ENCODE data around the gene CTU2.

CTU2 gene

GRCh38 chr16:88719267-88719932 is 13.1 kb downstream of the CTU2 start:
- FAIRE-seq: no peak
- TF ChIP-seq TAF1 (IDR thresholded peaks at IDR 0.05; ENCODE audit: low read depth, low read length) (no peak), SPI1 (IDR thresholded peaks at IDR 0.05; ENCODE audit: low read depth, low read length) (no peak)
- no peak for DNase-seq (ENCODE audit: insufficient read length, low spot score)

GRCh38 chr16:88719933-88720296 is 13.6 kb downstream of the CTU2 start:
- FAIRE-seq: no peak
- TF ChIP-seq POLR2AphosphoS5 (IDR thresholded peaks at IDR 0.05; ENCODE audit: low read depth, low read length): no peak
- TF ChIP-seq POU2F2 (IDR thresholded peaks at IDR 0.05; ENCODE audit: low read depth, low read length): no peak
- no peak for TF ChIP-seq POLR2A (IDR thresholded peaks at IDR 0.05; ENCODE audit: low read depth, low read length)
- no peak for TF ChIP-seq SPI1 (IDR thresholded peaks at IDR 0.05; ENCODE audit: low read depth, low read length)
- no peak for TF ChIP-seq TAF1 (IDR thresholded peaks at IDR 0.05; ENCODE audit: low read depth, low read length)
- TF ChIP-seq PAX5 (IDR thresholded peaks at IDR 0.05; ENCODE audit: insufficient read depth, low read length, severe bottlenecking): no peak
- DNase-seq (ENCODE audit: insufficient read length, low spot score): no peak

- TF ChIP-seq POU2F2 (IDR thresholded peaks at IDR 0.05; ENCODE audit: low read depth, low read length) (no peak), PAX5 (IDR thresholded peaks at IDR 0.05; ENCODE audit: insufficient read depth, low read length, severe bottlenecking) (no peak), SPI1 (IDR thresholded peaks at IDR 0.05; ENCODE audit: low read depth, low read length) (no peak), POLR2AphosphoS5 (IDR thresholded peaks at IDR 0.05; ENCODE audit: low read depth, low read length) (no peak), TAF1 (IDR thresholded peaks at IDR 0.05; ENCODE audit: low read depth, low read length) (no peak), POLR2A (IDR thresholded peaks at IDR 0.05; ENCODE audit: low read depth, low read length) (no peak)
- no peak for FAIRE-seq
Observed at GRCh38 chr16:88720396-88720970, 14.2 kb downstream of the CTU2 start.

GRCh38 chr16:88721236-88721635 is 14.9 kb downstream of the CTU2 start:
- FAIRE-seq (no peak), DNase-seq (ENCODE audit: insufficient read length, low spot score) (no peak)
- TF ChIP-seq POLR2AphosphoS5 (IDR thresholded peaks at IDR 0.05; ENCODE audit: low read depth, low read length) (no peak), TAF1 (IDR thresholded peaks at IDR 0.05; ENCODE audit: low read depth, low read length) (no peak), SPI1 (IDR thresholded peaks at IDR 0.05; ENCODE audit: low read depth, low read length) (no peak), PAX5 (IDR thresholded peaks at IDR 0.05; ENCODE audit: insufficient read depth, low read length, severe bottlenecking) (no peak), POLR2A (IDR thresholded peaks at IDR 0.05; ENCODE audit: low read depth, low read length) (no peak), POU2F2 (IDR thresholded peaks at IDR 0.05; ENCODE audit: low read depth, low read length) (no peak)

More at GRCh38 chr16:88720396-88720970, 14.2 kb downstream of the CTU2 start:
- DNase-seq (ENCODE audit: insufficient read length, low spot score): no peak

GRCh38 chr16:88721815-88722755 is 15.8 kb downstream of the CTU2 start:
- no peak for DNase-seq (ENCODE audit: insufficient read length, low spot score)
- no peak for TF ChIP-seq PAX5 (IDR thresholded peaks at IDR 0.05; ENCODE audit: insufficient read depth, low read length, severe bottlenecking)
- TF ChIP-seq TAF1 (IDR thresholded peaks at IDR 0.05; ENCODE audit: low read depth, low read length): no peak
- TF ChIP-seq SPI1 (IDR thresholded peaks at IDR 0.05; ENCODE audit: low read depth, low read length): no peak
- TF ChIP-seq POU2F2 (IDR thresholded peaks at IDR 0.05; ENCODE audit: low read depth, low read length): no peak
- TF ChIP-seq POLR2A (IDR thresholded peaks at IDR 0.05; ENCODE audit: low read depth, low read length): no peak
- TF ChIP-seq POLR2AphosphoS5 (IDR thresholded peaks at IDR 0.05; ENCODE audit: low read depth, low read length): no peak
- no peak for FAIRE-seq

- no peak for FAIRE-seq
- TF ChIP-seq POLR2AphosphoS5 (IDR thresholded peaks at IDR 0.05; ENCODE audit: low read depth, low read length) (no peak), POU2F2 (IDR thresholded peaks at IDR 0.05; ENCODE audit: low read depth, low read length) (no peak), TAF1 (IDR thresholded peaks at IDR 0.05; ENCODE audit: low read depth, low read length) (no peak), POLR2A (IDR thresholded peaks at IDR 0.05; ENCODE audit: low read depth, low read length) (no peak), SPI1 (IDR thresholded peaks at IDR 0.05; ENCODE audit: low read depth, low read length) (no peak), PAX5 (IDR thresholded peaks at IDR 0.05; ENCODE audit: insufficient read depth, low read length, severe bottlenecking) (no peak)
- DNase-seq (ENCODE audit: insufficient read length, low spot score): no peak
Observed at GRCh38 chr16:88722784-88723506, 16.6 kb downstream of the CTU2 start.

- FAIRE-seq (no peak), DNase-seq (ENCODE audit: insufficient read length, low spot score) (no peak)
- TF ChIP-seq TAF1 (IDR thresholded peaks at IDR 0.05; ENCODE audit: low read depth, low read length): no peak
- no peak for TF ChIP-seq POU2F2 (IDR thresholded peaks at IDR 0.05; ENCODE audit: low read depth, low read length)
- TF ChIP-seq SPI1 (IDR thresholded peaks at IDR 0.05; ENCODE audit: low read depth, low read length): no peak
- TF ChIP-seq POLR2A (IDR thresholded peaks at IDR 0.05; ENCODE audit: low read depth, low read length): no peak
- TF ChIP-seq POLR2AphosphoS5 (IDR thresholded peaks at IDR 0.05; ENCODE audit: low read depth, low read length): no peak
- no peak for TF ChIP-seq PAX5 (IDR thresholded peaks at IDR 0.05; ENCODE audit: insufficient read depth, low read length, severe bottlenecking)
Observed at GRCh38 chr16:88723507-88723887, 17.2 kb downstream of the CTU2 start.

GRCh38 chr16:88723911-88724310 is 17.6 kb downstream of the CTU2 start:
- FAIRE-seq (no peak), DNase-seq (ENCODE audit: insufficient read length, low spot score) (no peak)
- TF ChIP-seq SPI1 (IDR thresholded peaks at IDR 0.05; ENCODE audit: low read depth, low read length) (no peak), POLR2AphosphoS5 (IDR thresholded peaks at IDR 0.05; ENCODE audit: low read depth, low read length) (no peak)

Measured in GM12891 (cell line).